Heart right ventricle (tissue), 16 donors: ENCODE results near the gene CT55. TPM values are rescaled to one million over a fixed set of nuclear protein-coding genes. Genes with fewer than 3 reads are reported as not detected.
"Not testable (repeated sequence)": the region's sequence is repeated elsewhere in the genome, so short reads cannot be mapped to it uniquely, and the experiment has no call there.

Experiments
- ATAC-seq, 8 donors: fragments of 200-7000 bp; cut with Tn5 transposase; one replicate each; pipeline ENCODE4 v1.9.1; 2020; ENCODE audit warnings: mild to moderate bottlenecking in 8 of 8, moderate library complexity in 8 of 8, moderate number of reproducible peaks in 1 of 8
- DNase-seq, 2 donors: peaks; one replicate each; pipeline ENCODE4 v3.0.0-alpha.2; 2020
- H3K27ac ChIP-seq, 10 donors: fragments of 200-600 bp; sonication (generic) in 2 of 10; one replicate each; pipeline versions ENCODE4 v1.5.0 to v1.8.0; 2020 to 2022; ENCODE audit warnings: mild to moderate bottlenecking in 3 of 10
- H3K27me3 ChIP-seq, 7 donors: fragments of 200-600 bp; one replicate each; pipeline ENCODE4 v1.8.0; 2021 to 2022; ENCODE audit warnings: mild to moderate bottlenecking in 2 of 7
- H3K36me3 ChIP-seq, 9 donors: fragments of 200-600 bp; sonication (generic) in 1 of 9; one replicate each; pipeline versions ENCODE4 v1.5.0 to v1.8.0; 2020 to 2022; ENCODE audit warnings: mild to moderate bottlenecking in 2 of 9
- H3K4me1 ChIP-seq, 9 donors: fragments of 200-600 bp; sonication (generic) in 1 of 9; one replicate each; pipeline versions ENCODE4 v1.5.0 to v1.8.0; 2020 to 2022; ENCODE audit warnings: mild to moderate bottlenecking in 4 of 9
- H3K4me3 ChIP-seq, 10 donors: fragments of 200-600 bp; sonication (generic) in 2 of 10; one replicate each; pipeline versions ENCODE4 v1.5.0 to v1.8.0; 2020 to 2022; ENCODE audit warnings: mild to moderate bottlenecking in 7 of 10, moderate library complexity in 2 of 10
- H3K9me3 ChIP-seq, 11 donors: fragments of 200-600 bp in 10 of 11; sonication (generic) in 2 of 11; one replicate each; pipeline versions ENCODE4 v1.5.0 to v1.8.0; 2013 to 2022; ENCODE audit warnings: mild to moderate bottlenecking in 2 of 11, control low read depth in 1 of 11, moderate library complexity in 1 of 11
- CTCF ChIP-seq, 9 donors: fragments of 200-600 bp; sonication (generic) in 2 of 9; IDR thresholded peaks; one replicate each; pipeline versions ENCODE4 v1.5.0 to v1.8.0; 2021 to 2022; ENCODE audit warnings: antibody characterized with exemption in 9 of 9, mild to moderate bottlenecking in 5 of 9, moderate library complexity in 1 of 9
- WGBS, 2 donors: extraction: QIAGEN DNeasy Blood & Tissue Kit; methylation state at CpG; one replicate each; pipeline ENCODE4 v1.1.7; 2013; ENCODE audit warnings: inconsistent platforms in 1 of 2; 5-methylcytosine and 5-hydroxymethylcytosine counted together
- intact Hi-C, 10 donors: fragments of 100-400 bp; cut with DNase I; formaldehyde crosslinking; loops; one replicate each; pipeline versions ENCODE4 v1.11.1 to v1.14.2; 2022
- long read RNA-seq, 3 donors: library from polyadenylated mRNA; unstranded; transcript quantifications; one replicate each; pipeline ENCODE4 v2.0.0, GENCODE V29; 2020 to 2021
- polyA plus RNA-seq, 2 donors: library from polyadenylated mRNA; stranded (reverse); fragments of 200-250 nt; gene quantifications; one replicate each; pipeline ENCODE4 v1.2.3, GENCODE V29; 2013
- total RNA-seq, 10 donors: library from RNA; stranded (reverse); fragmentation: NEBNext Ultra II Directional in 3 of 10; extraction: Animal tissue kit (Norgen Biotek cat#: 25700) in 3 of 10; gene quantifications; one replicate each; pipeline versions ENCODE4 v1.2.1 to v1.2.4, GENCODE V29; 2021 to 2023
- donor health status: Arrhythmogenic right ventricular cardiomyopathy.
- donor health status: ischemic (EF 13 %, LVEDD 7.1; RV severe dilation, severe dysfunction).
- donor health status: healthy with polysubstance abuse.
- donor health status: DM: no; HTN: yes; CAD: no.
- donor health status: DM: no; HTN: no; CAD: no.
- donor health status: ischemic (EF 25% LVEDD 6.9; RV normal size, moderate dysfunction).
- donor health status: ischemic (EF 25% LVEDD 5.7; RV mildly dilated, moderate dysfunction).
- donor health status: healthy.
- donor health status: DM: yes; HTN: yes; CAD: no.
- donor health status: Ischemic cardiomyopathy.
- donor health status: ischemic (EF 35%, LVEDD 5.7; RV mildly dilated, moderate dysfunction).
- donor health status: nonischemic (EF 11% LVEDD 7.7; RV severe dilation, severe dysfunction).
- donor health status: DM: yes; HTN: yes; CAD: no.
- donor health status: PGD.
- donor health status: ischemic (EF 29% LVEDD 5.4; RV normal size, mild dysfunction).
- donor health status: nonischemic (EF 23%, LVEDD 6.1; RV moderate dilation, normal function).

CT55 gene
- total RNA-seq (not detected), polyA plus RNA-seq (not detected)
- long read RNA-seq, donor 1, result 0 reads
- long read RNA-seq, donor 2, result 0 reads
- long read RNA-seq, donor 3, result 0 reads

- Histone ChIP-seq H3K4me3 (no peak within 1 kb of the TSS), H3K4me1 (no peaks in the 10 kb centered on the region), H3K36me3 (no peaks in the 10 kb centered on the region), H3K27ac (no peak within 1 kb of the TSS), H3K9me3 (no peaks in the 10 kb centered on the region), H3K27me3 (peaks cover 0 to 6% (median 0%) of the 10 kb centered on the region in 7 donors)
- ATAC-seq, result no peak
- DNase-seq, result no peak
- intact Hi-C loops, result no loop called here
- WGBS, 2 donors, result 94% methylated on average over 21 to 27 of the region's 27 CpGs
- TF ChIP-seq CTCF (IDR thresholded peaks at IDR 0.05), result no peak
These were observed at the start of gene CT55 for GRCh38 chrX:135170877-135171519. Gene CT55 (minus strand): TSS chrX:135171398. CDS start chrX:135171171, 227 bp downstream.

GRCh38 chrX:135213200-135213844 is 42.1 kb upstream of the CT55 start:
- TF ChIP-seq CTCF (IDR thresholded peaks at IDR 0.05), result no peak
- H3K27me3 ChIP-seq, result peaks cover 0 to 14% (median 0%) of the 10 kb centered on the region in 7 donors
- H3K4me1 ChIP-seq, result no peaks in the 10 kb centered on the region
- H3K9me3 ChIP-seq, result no peaks in the 10 kb centered on the region
- intact Hi-C loops, result no loop called here
- DNase-seq (no peak), ATAC-seq (no peak)
- no peaks in the 10 kb centered on the region for H3K36me3 ChIP-seq
- H3K4me3 ChIP-seq, result no peak overlapping the region
- WGBS, 2 donors, result 88 to 95% methylated on average over 8 of the region's 8 CpGs
- H3K27ac ChIP-seq, result no peak overlapping the region

GRCh38 chrX:135206427-135206826 is 35.2 kb upstream of the CT55 start:
- peaks cover 0 to 31% (median 0%) of the 10 kb centered on the region in 7 donors for H3K27me3 ChIP-seq
- peak in 8 of 9 donors; percentile 9 to 55 (median 34) for TF ChIP-seq CTCF (IDR thresholded peaks at IDR 0.05)
- WGBS, 2 donors, result 22 to 30% methylated on average over 10 to 11 of the region's 11 CpGs
- intact Hi-C loops, H3K9me3 ChIP-seq, H3K4me1 ChIP-seq, H3K4me3 ChIP-seq, ATAC-seq, H3K27ac ChIP-seq, H3K36me3 ChIP-seq: not testable (repeated sequence)
- DNase-seq, result peak in 1 of 2 donors; percentile 13

GRCh38 chrX:135200297-135200696 is 29.1 kb upstream of the CT55 start:
- no peaks in the 10 kb centered on the region for H3K4me1 ChIP-seq
- H3K27ac ChIP-seq, result no peak overlapping the region
- no peak overlapping the region for H3K4me3 ChIP-seq
- no peak for ATAC-seq
- no peak for DNase-seq
- no peaks in the 10 kb centered on the region for H3K36me3 ChIP-seq
- no peak for TF ChIP-seq CTCF (IDR thresholded peaks at IDR 0.05)
- no peaks in the 10 kb centered on the region for H3K9me3 ChIP-seq
- WGBS, 2 donors, result 76 to 86% methylated on average over 4 of the region's 4 CpGs
- H3K27me3 ChIP-seq, result peaks cover 0 to 19% (median 0%) of the 10 kb centered on the region in 7 donors
- intact Hi-C loops, result no loop called here
